B cell (primary cell): Measurements from ENCODE around the gene ABCA2. TPM values are rescaled to one million over a fixed set of nuclear protein-coding genes. Genes with fewer than 3 reads are reported as not detected.

ENCODE experiments used
- ATAC-seq: fragments of 200-7000 bp; cut with Tn5 transposase; one replicate; pipeline ENCODE4 v1.10.0; 2021; ENCODE audit warnings: low read depth, mild to moderate bottlenecking, moderate number of reproducible peaks, moderate library complexity
- CTCF ChIA-PET: fragments of 350-600 bp; sonication (Branson Sonifier 250); formaldehyde crosslinking; loops from one replicate; lab custom pipeline; 2021; ENCODE audit warnings: antibody characterized with exemption, inconsistent platforms; lab: Charles Lee
- POLR2A ChIA-PET: fragments of 350-600 bp; sonication (Branson Sonifier 250); formaldehyde crosslinking; loops from one replicate; lab custom pipeline; 2021; ENCODE audit warnings: antibody characterized with exemption; lab: Charles Lee
- DNase-seq: peaks from one replicate; pipeline ENCODE4 v3.0.0; 2013
- H2AFZ ChIP-seq: 2 replicates; pipeline ENCODE4 v1.6.1; 2012; ENCODE audit warnings: mild to moderate bottlenecking, low read depth, low read length; ENCODE audit not compliant: insufficient read depth, poor library complexity, severe bottlenecking
- H3K27ac ChIP-seq, 2 donors: 1 replicate in 1 of 2; 2 replicates in 1 of 2; pipeline ENCODE4 v1.5.1; 2012 to 2013; ENCODE audit warnings: low read length in 2 of 2, mild to moderate bottlenecking in 2 of 2, moderate library complexity in 1 of 2
- H3K27me3 ChIP-seq, 4 experiments: fragments of 200-600 bp in 1 of 4; sonication (generic) in 1 of 4; replicated peaks in 1 of 4; 1 replicate in 2 of 4; 2 replicates in 2 of 4; pipeline versions ENCODE4 v1.6.1 to v1.7.0; 2013 to 2016; ENCODE audit warnings: low read length in 3 of 4, mild to moderate bottlenecking in 2 of 4, mixed read lengths in 1 of 4, moderate library complexity in 1 of 4; ENCODE audit not compliant: insufficient read depth in 4 of 4, control insufficient read depth in 3 of 4; ENCODE audit errors: control extremely low read depth in 1 of 4
- H3K36me3 ChIP-seq, 2 experiments: replicated peaks in 1 of 2; 1 replicate in 1 of 2; 2 replicates in 1 of 2; pipeline versions ENCODE4 v1.6.1 to v1.7.1; 2013; ENCODE audit warnings: low read length in 1 of 2; ENCODE audit not compliant: insufficient read depth in 2 of 2, control insufficient read depth in 1 of 2; ENCODE audit errors: control extremely low read depth in 1 of 2, extremely low read depth in 1 of 2
- H3K4me1 ChIP-seq, 2 donors: fragments of 200-600 bp in 1 of 2; sonication (generic) in 1 of 2; 1 replicate in 1 of 2; 2 replicates in 1 of 2; pipeline versions ENCODE4 v1.5.1 to v1.6.1; 2013 to 2017; ENCODE audit warnings: low read length in 2 of 2; ENCODE audit not compliant: control insufficient read depth in 2 of 2, insufficient read depth in 2 of 2
- H3K4me2 ChIP-seq: replicated peaks from 2 replicates; pipeline ENCODE3; 2012; ENCODE audit warnings: mild to moderate bottlenecking, low read depth, low read length; ENCODE audit not compliant: poor library complexity, severe bottlenecking
- H3K4me3 ChIP-seq, 5 experiments: fragments of 200-600 bp in 1 of 5; sonication (generic) in 1 of 5; 1 replicate in 3 of 5; 2 replicates in 2 of 5; pipeline versions ENCODE4 v1.5.1 to v1.7.0; 2011 to 2016; ENCODE audit warnings: low read length in 4 of 5, mild to moderate bottlenecking in 4 of 5, low read depth in 2 of 5, control low read depth in 1 of 5, moderate library complexity in 1 of 5; ENCODE audit not compliant: insufficient read depth in 1 of 5; ENCODE audit errors: control extremely low read depth in 1 of 5, extremely low read depth in 1 of 5
- H3K79me2 ChIP-seq: fragments of 200-600 bp; sonication (generic); one replicate; pipeline ENCODE4 v1.6.0; 2016; ENCODE audit warnings: low read length; ENCODE audit not compliant: control insufficient read depth, insufficient read depth
- H3K9ac ChIP-seq: fragments of 200-600 bp; sonication (generic); 2 replicates; pipeline ENCODE4 v1.6.1; 2017; ENCODE audit warnings: mild to moderate bottlenecking, low read length, moderate library complexity
- H3K9me3 ChIP-seq, 3 donors: one replicate each; pipeline versions ENCODE4 v1.6.1 to v1.7.1; 2013; ENCODE audit warnings: low read length in 2 of 3; ENCODE audit not compliant: control insufficient read depth in 2 of 3, insufficient read depth in 1 of 3; ENCODE audit errors: control extremely low read depth in 1 of 3
- H4K20me1 ChIP-seq: 2 replicates; pipeline ENCODE4 v1.6.0; 2012; ENCODE audit warnings: mild to moderate bottlenecking, low read length; ENCODE audit not compliant: insufficient read depth, control insufficient read depth, poor library complexity, severe bottlenecking
- H3K27ac Mint-ChIP-seq: one replicate; pipeline ENCODE4 v1.8.0; 2021; ENCODE audit warnings: mixed read lengths
- H3K27me3 Mint-ChIP-seq: one replicate; pipeline ENCODE4 v1.8.0; 2021; ENCODE audit warnings: mixed read lengths
- H3K4me1 Mint-ChIP-seq: one replicate; pipeline ENCODE4 v1.8.0; 2021; ENCODE audit warnings: mixed read lengths
- H3K4me3 Mint-ChIP-seq: one replicate; pipeline ENCODE4 v1.8.0; 2021; ENCODE audit warnings: mixed read lengths
- H3K9me3 Mint-ChIP-seq: one replicate; pipeline ENCODE4 v1.8.0; 2022; ENCODE audit warnings: mixed read lengths; ENCODE audit not compliant: insufficient read depth
- CTCF ChIP-seq: fragments of 200-600 bp; IDR thresholded peaks from one replicate; pipeline ENCODE4 v1.8.0; 2022; ENCODE audit warnings: antibody characterized with exemption, mild to moderate bottlenecking
- EZH2 ChIP-seq: IDR thresholded peaks from 2 replicates; pipeline ENCODE4 v1.6.1; 2012; ENCODE audit warnings: borderline replicate concordance, low read depth, mild to moderate bottlenecking, moderate library complexity, low read length; ENCODE audit not compliant: insufficient read depth, poor library complexity, severe bottlenecking
- WGBS: methylation state at CpG from one replicate; pipeline ENCODE4 v1.1.5; 2013; ENCODE audit warnings: missing lambda C conversion rate; ENCODE audit not compliant: insufficient coverage; 5-methylcytosine and 5-hydroxymethylcytosine counted together
- intact Hi-C: fragments of 100-400 bp; cut with micrococcal nuclease; formaldehyde crosslinking; loops from one replicate; pipeline ENCODE4 v1.10.0; 2022
- polyA plus RNA-seq: library from polyadenylated mRNA; depleted of rRNA; stranded (reverse); fragments of >200 nt; gene quantifications from 2 replicates; pipeline ENCODE4 v1.2.3, GENCODE V29; 2012
- total RNA-seq, 2 donors: library from RNA; stranded (reverse); fragments of 120-200 nt in 1 of 2; gene quantifications; 1 replicate in 1 of 2; 2 replicates in 1 of 2; pipeline versions ENCODE4 v1.2.3 to v1.2.4, GENCODE V29; 2013 to 2022

Gene ABCA2
- total and polyA plus RNA-seq, 2 donors (not counting 1 experiment from before 2014, with no cell fraction given): 30.7 to 61.1 TPM

GRCh38 chr9:137045294-137046087 is 17.5 kb upstream of the ABCA2 start:
- POLR2A ChIA-PET: interaction anchor here (0.5 kb wide), 1 partner anchor 25 kb away, joined by 3 read pairs; the partner anchor contains the start of gene SAPCD2
- no peak overlapping the region for H3K27ac Mint-ChIP-seq

More at GRCh38 chr9:137045294-137046087, 17.5 kb upstream of the ABCA2 start:
- peak overlapping the region; percentile 39 for H3K9ac ChIP-seq
- H3K36me3 ChIP-seq: no peaks in the 10 kb centered on the region
- peaks cover 0 to 41% (median 0%) of the 10 kb centered on the region in 3 donors for H3K9me3 ChIP-seq
- intact Hi-C loops: loop anchor here (1.0 to 2.0 kb wide), 2 partner anchors 22 to 191 kb away; no protein-coding TSS in a partner anchor
- H3K4me2 ChIP-seq: peak overlapping the region; percentile 85
- DNase-seq (peak; percentile 56), ATAC-seq (no peak)
- CTCF ChIA-PET: interaction anchor here (1.0 to 3.2 kb wide), 9 partner anchors 9 to 23 kb away, joined by 4 to 61 read pairs (median 10); partner anchors contain the start of gene ABCA2
- WGBS: 3% methylated on average over 96 of the region's 96 CpGs
- Mint-ChIP-seq H3K4me3 (peak overlapping the region; percentile 19), H3K4me1 (peaks cover 10% of the 10 kb centered on the region), H3K9me3 (no peaks in the 10 kb centered on the region), H3K27me3 (peaks cover 17% of the 10 kb centered on the region)
- no peaks in the 10 kb centered on the region for H3K79me2 ChIP-seq
- H3K27me3 ChIP-seq: peaks cover 0 to 79% (median 48%) of the 10 kb centered on the region in 4 experiments
- peak overlapping the region; percentile 28 for H2AFZ ChIP-seq
- H4K20me1 ChIP-seq: peaks cover 5% of the 10 kb centered on the region
- H3K4me3 ChIP-seq: peak overlapping the region in 3 of 5 experiments; percentile 18 to 46 (median 23)
- no peak overlapping the region for H3K27ac ChIP-seq
- TF ChIP-seq CTCF (no peak), EZH2 (peak; percentile 94)
- peaks cover 24 to 42% of the 10 kb centered on the region in 2 donors for H3K4me1 ChIP-seq
